ENCODE results near the gene CYP2A13. TPM values are rescaled to one million over a fixed set of nuclear protein-coding genes. Genes with fewer than 3 reads are reported as not detected.

The CYP2A13 gene
- total and polyA plus RNA-seq, 10 of the 15 experiments (the other 5 are each of a cell fraction or from before 2014, with no cell fraction given): not detected

DNA sequence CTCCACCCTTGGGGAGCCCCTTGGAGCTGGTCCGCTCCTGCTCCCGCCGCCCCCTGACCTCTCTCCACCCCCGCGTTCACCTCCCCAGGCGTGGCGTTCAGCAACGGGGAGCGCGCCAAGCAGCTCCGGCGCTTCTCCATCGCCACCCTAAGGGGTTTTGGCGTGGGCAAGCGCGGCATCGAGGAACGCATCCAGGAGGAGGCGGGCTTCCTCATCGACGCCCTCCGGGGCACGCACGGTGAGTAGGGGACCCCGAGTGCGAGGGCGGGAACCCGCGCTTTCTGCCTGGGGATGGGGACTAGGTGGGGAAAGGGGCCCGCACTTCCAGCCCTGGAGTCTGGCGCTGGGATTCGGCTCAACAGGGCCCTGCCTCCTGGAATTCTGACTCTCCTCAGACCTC is 1.7 kb downstream of the CYP2A13 start:
- Histone ChIP-seq H3K4me1 (ENCODE audit: control insufficient read depth, insufficient read depth, low read length) (no peaks in the 10 kb centered on the region), H3K9ac (ENCODE audit: control insufficient read depth, insufficient read depth, low read length) (no peak overlapping the region), H2AFZ (ENCODE audit: control insufficient read depth, low read depth, low read length) (no peak overlapping the region), H3K9me3 (replicated peaks; ENCODE audit: control insufficient read depth, insufficient read depth, low read length) (no peaks in the 10 kb centered on the region), H3K79me2 (ENCODE audit: control insufficient read depth, insufficient read depth, low read length) (no peaks in the 10 kb centered on the region), H3K36me3 (ENCODE audit: control insufficient read depth in 2 of 2, insufficient read depth in 2 of 2, low read length in 1 of 2) (no peaks in the 10 kb centered on the region), H3K4me3 (no peak overlapping the region), H3K27me3 (replicated peaks in 1 of 2; ENCODE audit: control insufficient read depth in 2 of 2, insufficient read depth in 2 of 2, low read length in 1 of 2) (no peaks in the 10 kb centered on the region), H3K27ac (ENCODE audit: control insufficient read depth, insufficient read depth) (no peak overlapping the region), H4K20me1 (ENCODE audit: control insufficient read depth, insufficient read depth) (no peaks in the 10 kb centered on the region), H3K4me2 (ENCODE audit: control insufficient read depth, insufficient read depth) (no peak overlapping the region)
- FAIRE-seq (no peak), DNase-seq (ENCODE audit: low read depth, low spot score) (no peak), ATAC-seq (no peak)
- WGBS (ENCODE audit: insufficient coverage, insufficient replicate concordance, low lambda C conversion rate, missing lambda C conversion rate): 13% methylated on average over 27 of the region's 32 CpGs
- intact Hi-C loops (cut with micrococcal nuclease; ENCODE audit: unreplicated experiment) (no loop called here), in situ Hi-C loops (cut with MboI) (no loop called here)
- ChIA-PET POLR2A (no interaction called here), SMC1A (ENCODE audit: uncharacterized antibody, unreplicated experiment) (no interaction called here), CTCF (no interaction called here), RAD21 (ENCODE audit: unreplicated experiment) (no interaction called here)
- TF ChIP-seq, protein P1, sequence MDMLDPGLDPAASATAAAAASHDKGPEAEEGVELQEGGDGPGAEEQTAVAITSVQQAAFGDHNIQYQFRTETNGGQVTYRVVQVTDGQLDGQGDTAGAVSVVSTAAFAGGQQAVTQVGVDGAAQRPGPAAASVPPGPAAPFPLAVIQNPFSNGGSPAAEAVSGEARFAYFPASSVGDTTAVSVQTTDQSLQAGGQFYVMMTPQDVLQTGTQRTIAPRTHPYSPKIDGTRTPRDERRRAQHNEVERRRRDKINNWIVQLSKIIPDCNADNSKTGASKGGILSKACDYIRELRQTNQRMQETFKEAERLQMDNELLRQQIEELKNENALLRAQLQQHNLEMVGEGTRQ (IDR thresholded peaks at IDR 0.05; ENCODE audit: borderline replicate concordance, low read depth, low read length): no peak
- TF ChIP-seq MXI1 (IDR thresholded peaks at IDR 0.05; ENCODE audit: low read depth, low read length) (no peak), FOS (IDR thresholded peaks at IDR 0.05; ENCODE audit: borderline replicate concordance, extremely low read depth, insufficient read length) (no peak), ZNF24 (IDR thresholded peaks at IDR 0.05) (no peak), RCOR1 (conservative IDR thresholded peaks at IDR 0.05; ENCODE audit: low read depth, low read length) (no peak), HCFC1 (IDR thresholded peaks at IDR 0.05; ENCODE audit: low read length) (no peak), DPF2 (IDR thresholded peaks at IDR 0.05) (no peak), CHD1 (IDR thresholded peaks at IDR 0.05; ENCODE audit: low read depth, low read length) (no peak), NFYA (IDR thresholded peaks at IDR 0.05; ENCODE audit: borderline replicate concordance, low read depth, low read length) (no peak), ZZZ3 (IDR thresholded peaks at IDR 0.05; ENCODE audit: control insufficient read depth, insufficient read length, low read depth) (no peak), FOXK2 (IDR thresholded peaks at IDR 0.05) (no peak), GABPA (IDR thresholded peaks at IDR 0.05; ENCODE audit: low read depth) (no peak), IKZF2 (IDR thresholded peaks at IDR 0.05) (no peak), CREB1 (IDR thresholded peaks at IDR 0.05; ENCODE audit: low read depth) (no peak)
- TF ChIP-seq, protein P2, sequence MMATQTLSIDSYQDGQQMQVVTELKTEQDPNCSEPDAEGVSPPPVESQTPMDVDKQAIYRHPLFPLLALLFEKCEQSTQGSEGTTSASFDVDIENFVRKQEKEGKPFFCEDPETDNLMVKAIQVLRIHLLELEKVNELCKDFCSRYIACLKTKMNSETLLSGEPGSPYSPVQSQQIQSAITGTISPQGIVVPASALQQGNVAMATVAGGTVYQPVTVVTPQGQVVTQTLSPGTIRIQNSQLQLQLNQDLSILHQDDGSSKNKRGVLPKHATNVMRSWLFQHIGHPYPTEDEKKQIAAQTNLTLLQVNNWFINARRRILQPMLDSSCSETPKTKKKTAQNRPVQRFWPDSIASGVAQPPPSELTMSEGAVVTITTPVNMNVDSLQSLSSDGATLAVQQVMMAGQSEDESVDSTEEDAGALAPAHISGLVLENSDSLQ (IDR thresholded peaks at IDR 0.05): no peak
- TF ChIP-seq, protein P3, sequence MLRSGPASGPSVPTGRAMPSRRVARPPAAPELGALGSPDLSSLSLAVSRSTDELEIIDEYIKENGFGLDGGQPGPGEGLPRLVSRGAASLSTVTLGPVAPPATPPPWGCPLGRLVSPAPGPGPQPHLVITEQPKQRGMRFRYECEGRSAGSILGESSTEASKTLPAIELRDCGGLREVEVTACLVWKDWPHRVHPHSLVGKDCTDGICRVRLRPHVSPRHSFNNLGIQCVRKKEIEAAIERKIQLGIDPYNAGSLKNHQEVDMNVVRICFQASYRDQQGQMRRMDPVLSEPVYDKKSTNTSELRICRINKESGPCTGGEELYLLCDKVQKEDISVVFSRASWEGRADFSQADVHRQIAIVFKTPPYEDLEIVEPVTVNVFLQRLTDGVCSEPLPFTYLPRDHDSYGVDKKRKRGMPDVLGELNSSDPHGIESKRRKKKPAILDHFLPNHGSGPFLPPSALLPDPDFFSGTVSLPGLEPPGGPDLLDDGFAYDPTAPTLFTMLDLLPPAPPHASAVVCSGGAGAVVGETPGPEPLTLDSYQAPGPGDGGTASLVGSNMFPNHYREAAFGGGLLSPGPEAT (IDR thresholded peaks at IDR 0.05; ENCODE audit: low read depth): no peak
- TF ChIP-seq, protein P4, sequence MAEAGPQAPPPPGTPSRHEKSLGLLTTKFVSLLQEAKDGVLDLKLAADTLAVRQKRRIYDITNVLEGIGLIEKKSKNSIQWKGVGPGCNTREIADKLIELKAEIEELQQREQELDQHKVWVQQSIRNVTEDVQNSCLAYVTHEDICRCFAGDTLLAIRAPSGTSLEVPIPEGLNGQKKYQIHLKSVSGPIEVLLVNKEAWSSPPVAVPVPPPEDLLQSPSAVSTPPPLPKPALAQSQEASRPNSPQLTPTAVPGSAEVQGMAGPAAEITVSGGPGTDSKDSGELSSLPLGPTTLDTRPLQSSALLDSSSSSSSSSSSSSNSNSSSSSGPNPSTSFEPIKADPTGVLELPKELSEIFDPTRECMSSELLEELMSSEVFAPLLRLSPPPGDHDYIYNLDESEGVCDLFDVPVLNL (IDR thresholded peaks at IDR 0.05; ENCODE audit: low read depth, low read length): no peak
- TF ChIP-seq, protein P5, sequence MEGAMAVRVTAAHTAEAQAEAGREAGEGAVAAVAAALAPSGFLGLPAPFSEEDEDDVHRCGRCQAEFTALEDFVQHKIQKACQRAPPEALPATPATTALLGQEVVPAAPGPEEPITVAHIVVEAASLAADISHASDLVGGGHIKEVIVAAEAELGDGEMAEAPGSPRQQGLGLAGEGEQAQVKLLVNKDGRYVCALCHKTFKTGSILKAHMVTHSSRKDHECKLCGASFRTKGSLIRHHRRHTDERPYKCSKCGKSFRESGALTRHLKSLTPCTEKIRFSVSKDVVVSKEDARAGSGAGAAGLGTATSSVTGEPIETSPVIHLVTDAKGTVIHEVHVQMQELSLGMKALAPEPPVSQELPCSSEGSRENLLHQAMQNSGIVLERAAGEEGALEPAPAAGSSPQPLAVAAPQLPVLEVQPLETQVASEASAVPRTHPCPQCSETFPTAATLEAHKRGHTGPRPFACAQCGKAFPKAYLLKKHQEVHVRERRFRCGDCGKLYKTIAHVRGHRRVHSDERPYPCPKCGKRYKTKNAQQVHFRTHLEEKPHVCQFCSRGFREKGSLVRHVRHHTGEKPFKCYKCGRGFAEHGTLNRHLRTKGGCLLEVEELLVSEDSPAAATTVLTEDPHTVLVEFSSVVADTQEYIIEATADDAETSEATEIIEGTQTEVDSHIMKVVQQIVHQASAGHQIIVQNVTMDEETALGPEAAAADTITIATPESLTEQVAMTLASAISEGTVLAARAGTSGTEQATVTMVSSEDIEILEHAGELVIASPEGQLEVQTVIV (IDR thresholded peaks at IDR 0.05; ENCODE audit: borderline replicate concordance, partially characterized antibody): no peak
- BruUV-seq (replicated peaks): no TSS peak
